NCI-H1417 treated with DMSO at 0.1 percent for 48 hours (cell line): Measurements from ENCODE around the gene SLAMF9.

Experiments
- DNase-seq: peaks from one replicate; lab custom pipeline; 2025; lab: John Stamatoyannopoulos, UW

SLAMF9 gene

GRCh38 chr1:159932296-159933285 is 21.4 kb downstream of the SLAMF9 start:
- no peak for DNase-seq

GRCh38 chr1:159931795-159932173 is 22.3 kb downstream of the SLAMF9 start:
- DNase-seq, result no peak

GRCh38 chr1:159931101-159931794 is 22.8 kb downstream of the SLAMF9 start:
- no peak for DNase-seq

GRCh38 chr1:159930634-159931033 is 23.4 kb downstream of the SLAMF9 start:
- no peak for DNase-seq

- no peak for DNase-seq
Observed at GRCh38 chr1:159930216-159930615, 23.8 kb downstream of the SLAMF9 start.

GRCh38 chr1:159929155-159930051 is 24.6 kb downstream of the SLAMF9 start:
- DNase-seq, result no peak

- no peak for DNase-seq
Observed at GRCh38 chr1:159928491-159929050, 25.5 kb downstream of the SLAMF9 start.

- DNase-seq, result no peak
Observed at GRCh38 chr1:159927849-159928431, 26.1 kb downstream of the SLAMF9 start.

- no peak for DNase-seq
Observed at GRCh38 chr1:159927211-159927848, 26.7 kb downstream of the SLAMF9 start.

- DNase-seq, result no peak
Observed at GRCh38 chr1:159925719-159926078, 28.3 kb downstream of the SLAMF9 start.

- no peak for DNase-seq
Observed at GRCh38 chr1:159924791-159925718, 29.0 kb downstream of the SLAMF9 start, which contains the start of gene TAGLN2. TSS of gene TAGLN2 (minus strand) at chr1:159925507. CDS start at chr1:159920509, 4,998 bp downstream.

GRCh38 chr1:159924025-159924790 is 29.8 kb downstream of the SLAMF9 start:
- DNase-seq, result peak; percentile 6

- DNase-seq, result peak; percentile 68
Observed at GRCh38 chr1:159923203-159924024, 30.6 kb downstream of the SLAMF9 start.

GRCh38 chr1:159922511-159923202 is 31.4 kb downstream of the SLAMF9 start:
- no peak for DNase-seq

- no peak for DNase-seq
Observed at GRCh38 chr1:159921700-159922504, 32.1 kb downstream of the SLAMF9 start.

- DNase-seq, result no peak
Observed at GRCh38 chr1:159921251-159921650, 32.8 kb downstream of the SLAMF9 start.

GRCh38 chr1:159920651-159921050 is 33.4 kb downstream of the SLAMF9 start:
- DNase-seq, result no peak
